GM19467 (cell line): Measurements from ENCODE around the gene CCND3.
"Not testable (repeated sequence)": the region's sequence is repeated elsewhere in the genome, so short reads cannot be mapped to it uniquely, and the experiment has no call there.

Experiments used
- ATAC-seq: cut with Tn5 transposase; IDR thresholded peaks from one replicate; pipeline ENCODE4 v1.9.1; 2021; ENCODE audit warnings: mild to moderate bottlenecking, moderate library complexity; ENCODE audit not compliant: unreplicated experiment

The CCND3 gene

DNA sequence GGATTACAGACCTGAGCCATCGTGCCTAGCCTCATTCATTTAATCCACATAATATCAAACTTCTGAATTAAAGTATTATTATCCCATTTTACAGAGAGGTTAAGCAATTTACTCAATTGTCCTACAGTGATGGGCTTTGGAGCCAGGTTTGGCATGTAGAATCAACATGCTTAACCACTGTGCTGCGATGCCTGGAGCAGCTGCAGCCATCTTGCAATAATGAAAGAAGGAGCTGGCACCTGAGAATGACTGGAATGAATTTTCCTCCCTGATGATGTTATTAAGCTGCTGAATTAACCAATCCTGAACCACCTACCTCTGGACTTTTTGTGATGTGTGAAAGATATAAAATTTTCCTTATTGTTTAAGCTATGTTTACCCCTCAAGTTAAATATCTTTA, 13.1 kb upstream of the CCND3 start:
- ATAC-seq, result no peak

DNA sequence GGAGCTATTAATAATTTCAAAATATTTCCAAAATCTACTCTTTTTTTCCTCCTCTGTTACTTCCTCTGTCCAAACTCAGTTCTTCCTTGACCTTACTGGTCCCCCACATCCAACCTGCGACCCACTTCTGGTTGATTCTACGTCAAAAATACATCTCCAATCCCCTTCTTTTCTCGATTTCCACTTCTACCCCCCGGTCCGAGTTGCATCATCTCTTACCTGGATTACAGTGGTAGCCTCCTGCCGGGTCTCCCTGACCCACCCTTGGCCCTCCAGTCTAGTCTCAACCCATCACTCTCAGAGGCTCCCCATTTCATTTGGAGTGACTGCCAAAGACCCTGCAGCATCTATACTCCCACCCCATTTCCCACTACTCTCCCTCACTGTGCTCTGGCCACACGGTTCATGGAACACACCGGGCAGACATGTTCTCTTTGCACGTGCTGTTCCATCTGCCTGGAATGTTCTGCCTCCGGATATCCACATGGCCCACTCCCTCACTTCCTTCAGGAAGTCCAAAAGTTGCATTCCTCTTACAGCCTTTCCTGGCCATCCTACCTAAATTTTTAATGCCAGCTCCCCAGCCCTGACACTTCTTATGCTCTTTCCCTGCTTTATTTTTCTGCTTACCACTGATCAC, 6.1 kb upstream of the CCND3 start:
- ATAC-seq, result no peak

DNA sequence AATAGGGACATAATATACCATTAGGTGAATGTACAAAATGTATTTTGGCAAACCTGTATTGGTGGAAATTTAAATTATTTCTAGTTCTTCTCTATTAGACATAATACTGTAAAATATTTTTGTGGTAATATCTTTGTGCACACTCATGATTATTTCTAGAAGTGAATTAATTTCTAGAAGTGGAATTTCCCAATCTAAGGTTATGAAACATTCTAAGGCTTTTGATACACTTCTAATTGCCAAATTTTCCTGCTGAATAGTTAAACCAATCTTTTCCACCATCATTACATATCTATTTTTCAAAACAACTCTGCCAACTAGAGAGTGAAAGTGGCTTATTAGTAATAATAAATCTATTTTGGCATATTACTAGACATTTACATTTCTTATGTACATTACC, 1.8 kb upstream of the CCND3 start:
- no peak for ATAC-seq

DNA sequence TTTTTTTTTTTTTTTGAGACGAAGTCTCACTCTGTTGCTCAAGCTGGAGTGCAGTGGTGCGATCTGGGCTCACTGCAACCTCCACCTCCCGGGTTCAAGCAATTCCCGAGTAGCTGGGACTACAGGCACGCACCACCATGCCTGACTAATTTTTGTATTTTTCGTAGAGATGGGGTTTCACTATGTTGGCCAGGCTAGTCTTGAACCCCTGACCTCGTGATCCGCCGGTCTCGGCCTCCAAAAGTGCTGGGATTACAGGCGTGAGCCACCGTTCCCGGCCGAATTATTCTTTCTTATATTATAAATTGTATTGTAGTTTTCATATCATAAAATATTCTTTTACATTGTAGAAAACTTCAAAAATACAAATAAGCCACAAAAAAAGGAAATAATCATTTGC, 1.3 kb upstream of the CCND3 start:
- not testable (repeated sequence) for ATAC-seq

DNA sequence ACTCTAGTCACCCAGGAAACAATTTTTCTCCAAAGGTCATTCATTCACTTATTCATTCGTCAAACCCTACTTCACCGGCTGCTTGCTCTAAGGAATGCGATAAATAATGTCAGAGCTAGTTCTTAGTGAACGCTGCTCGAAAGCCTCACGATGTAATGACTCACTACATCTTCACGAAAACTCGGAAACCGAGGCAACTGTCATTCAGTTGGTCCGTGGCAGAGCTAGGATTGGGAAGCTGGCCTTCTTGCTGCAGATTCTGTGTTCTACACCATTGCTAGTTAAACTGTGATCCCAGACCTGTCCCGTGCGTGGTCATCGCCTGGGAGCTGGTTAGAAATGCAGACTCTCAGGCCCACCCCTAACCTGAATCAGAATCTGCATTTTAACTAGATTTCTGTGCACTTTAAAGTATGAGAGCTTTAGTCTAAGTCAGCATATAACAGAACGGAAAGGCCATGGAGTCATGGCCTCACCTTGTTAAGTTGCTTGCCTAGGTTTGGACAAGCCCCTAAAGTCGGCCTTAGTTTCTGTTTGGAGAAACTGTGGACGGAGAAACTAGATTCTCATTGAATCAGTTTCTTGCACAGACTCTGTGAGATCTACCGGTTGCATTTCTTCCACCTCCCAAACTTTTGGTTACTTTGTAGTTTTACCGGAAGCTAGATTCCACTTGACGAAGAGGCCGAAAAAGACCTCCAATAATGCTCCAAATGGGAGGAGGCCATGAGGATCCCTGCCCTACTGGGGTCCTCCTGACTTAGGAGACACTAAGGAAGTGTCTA, 651 bp upstream of the CCND3 start:
- ATAC-seq, result no peak

DNA sequence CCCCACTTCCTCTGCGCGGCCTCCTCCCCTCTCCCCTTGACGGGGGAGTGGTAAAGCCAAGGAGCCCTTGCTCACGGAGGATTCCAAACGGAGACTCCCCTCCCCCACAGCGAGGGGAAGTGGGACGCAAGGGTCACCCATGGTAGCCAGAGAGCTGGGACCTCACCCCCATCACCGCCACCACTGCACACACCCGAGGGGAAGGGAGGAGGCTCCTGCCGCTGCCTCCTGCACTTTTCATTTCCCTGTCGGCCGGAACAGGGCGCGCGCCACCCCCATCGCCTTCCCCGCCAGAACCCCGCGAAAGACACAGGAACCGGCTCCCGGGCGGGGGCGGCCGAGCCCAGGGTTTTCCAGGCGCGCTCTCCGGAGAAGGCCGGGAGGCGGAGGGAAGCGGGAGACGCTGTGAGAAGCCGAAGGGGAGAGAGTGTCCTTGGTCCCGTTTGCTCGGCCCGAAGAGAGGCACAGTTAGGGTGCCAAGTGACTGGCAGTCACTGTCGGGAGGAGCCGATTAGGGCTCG, 789 bp downstream of the CCND3 start:
- ATAC-seq, result no peak

DNA sequence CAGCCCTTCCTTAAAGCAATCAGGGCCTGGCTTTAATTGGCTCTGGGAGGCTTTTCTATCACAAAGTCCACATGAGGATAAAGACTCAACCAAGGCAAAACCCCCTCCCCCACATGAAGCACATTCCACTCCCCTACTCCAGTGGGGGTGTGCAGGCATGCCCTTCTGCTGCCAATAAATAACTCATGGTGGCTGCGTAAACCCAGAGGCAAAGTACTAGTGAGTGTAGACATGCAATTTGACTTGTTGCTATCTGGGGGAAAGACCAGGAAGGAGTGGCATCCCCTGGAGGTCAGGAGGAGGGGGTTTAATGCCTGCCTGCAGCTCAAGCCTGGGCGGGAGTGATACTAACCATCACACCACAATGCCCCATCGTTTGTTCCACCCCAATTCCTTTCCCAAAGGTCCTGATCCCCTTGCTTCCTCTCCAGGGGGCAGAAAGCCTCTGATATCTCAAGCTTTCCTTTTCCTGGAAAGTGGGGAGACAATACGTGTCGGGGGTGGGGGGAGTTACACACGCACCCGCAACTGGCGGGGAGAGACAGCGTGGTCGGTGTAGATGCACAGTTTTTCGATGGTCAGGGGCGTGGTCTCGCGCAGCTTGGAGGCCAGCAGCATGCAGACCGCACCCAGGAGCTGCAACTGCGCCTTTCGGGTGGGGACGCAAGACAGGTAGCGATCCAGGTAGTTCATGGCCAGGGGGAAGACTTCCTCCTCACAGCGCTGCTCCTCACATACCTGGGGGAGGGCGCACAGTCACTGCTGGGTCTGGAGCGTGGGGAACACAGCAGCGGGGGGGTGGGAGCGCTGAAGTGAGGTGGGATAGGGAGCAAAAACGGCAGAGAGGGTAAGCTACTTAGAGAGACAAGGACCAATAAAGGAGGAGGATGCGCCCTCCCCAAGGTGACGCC, 1.5 kb downstream of the CCND3 start:
- ATAC-seq, result no peak

DNA sequence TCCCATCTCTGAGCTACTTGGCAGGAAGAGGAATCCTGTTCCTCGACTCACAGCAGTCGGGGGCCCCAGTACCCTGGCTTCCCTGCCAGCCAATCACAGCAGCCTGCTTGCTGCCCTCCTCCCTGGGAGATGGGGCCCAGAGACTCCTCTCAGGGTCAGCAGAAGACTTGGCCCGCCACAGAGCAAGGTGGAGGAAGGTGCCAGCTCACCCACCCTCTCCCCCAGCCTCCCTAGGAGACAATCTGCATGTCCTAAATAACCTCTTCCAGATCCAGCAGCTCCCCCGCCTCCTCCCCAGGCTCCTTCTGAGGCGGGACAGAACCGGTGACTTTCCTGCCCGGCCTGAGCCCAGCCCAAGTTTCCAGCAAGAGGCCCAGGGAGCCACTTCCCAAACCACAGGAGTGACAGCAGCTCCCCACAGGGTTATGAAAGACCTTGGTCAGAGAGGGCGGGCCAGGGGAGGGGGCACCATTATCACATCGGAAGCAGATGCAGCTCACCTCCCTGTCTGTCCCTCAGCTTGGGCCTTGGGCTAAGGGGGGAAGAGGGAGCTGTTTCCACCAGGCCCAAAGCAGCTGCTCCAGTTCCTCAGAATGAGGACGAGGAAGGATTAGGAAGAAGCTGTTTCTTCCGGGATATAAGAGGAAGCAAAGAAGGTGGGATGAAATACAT, 2.3 kb downstream of the CCND3 start:
- ATAC-seq, result no peak

DNA sequence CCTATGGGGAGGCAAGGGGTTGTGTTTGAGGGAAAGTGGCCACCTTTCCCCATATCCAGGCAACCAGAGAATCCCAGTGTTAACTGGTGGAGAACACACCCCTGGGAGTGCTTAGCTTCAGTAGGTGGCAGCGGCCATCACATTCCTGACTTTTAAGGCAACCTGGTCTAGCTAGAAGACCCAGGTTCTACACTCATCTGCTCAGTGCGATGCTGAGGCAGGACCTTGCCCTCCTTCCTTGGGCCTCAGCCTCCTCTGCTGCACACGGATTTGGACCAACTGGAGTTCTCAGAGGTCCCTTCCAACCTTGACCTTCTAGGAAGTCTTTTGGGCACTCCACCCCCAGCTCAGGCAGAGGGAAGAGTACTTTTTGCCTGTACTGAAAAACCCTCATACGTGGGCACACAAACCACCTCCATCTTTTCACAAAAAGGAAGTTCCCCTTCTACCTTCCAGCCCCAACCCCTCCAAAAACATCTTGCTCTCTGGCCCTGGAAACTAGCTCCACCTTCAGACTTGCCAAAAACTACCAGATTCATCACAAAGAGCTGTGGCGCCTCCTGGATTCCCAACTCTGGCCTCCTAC, 2.9 kb downstream of the CCND3 start:
- ATAC-seq, result no peak

DNA sequence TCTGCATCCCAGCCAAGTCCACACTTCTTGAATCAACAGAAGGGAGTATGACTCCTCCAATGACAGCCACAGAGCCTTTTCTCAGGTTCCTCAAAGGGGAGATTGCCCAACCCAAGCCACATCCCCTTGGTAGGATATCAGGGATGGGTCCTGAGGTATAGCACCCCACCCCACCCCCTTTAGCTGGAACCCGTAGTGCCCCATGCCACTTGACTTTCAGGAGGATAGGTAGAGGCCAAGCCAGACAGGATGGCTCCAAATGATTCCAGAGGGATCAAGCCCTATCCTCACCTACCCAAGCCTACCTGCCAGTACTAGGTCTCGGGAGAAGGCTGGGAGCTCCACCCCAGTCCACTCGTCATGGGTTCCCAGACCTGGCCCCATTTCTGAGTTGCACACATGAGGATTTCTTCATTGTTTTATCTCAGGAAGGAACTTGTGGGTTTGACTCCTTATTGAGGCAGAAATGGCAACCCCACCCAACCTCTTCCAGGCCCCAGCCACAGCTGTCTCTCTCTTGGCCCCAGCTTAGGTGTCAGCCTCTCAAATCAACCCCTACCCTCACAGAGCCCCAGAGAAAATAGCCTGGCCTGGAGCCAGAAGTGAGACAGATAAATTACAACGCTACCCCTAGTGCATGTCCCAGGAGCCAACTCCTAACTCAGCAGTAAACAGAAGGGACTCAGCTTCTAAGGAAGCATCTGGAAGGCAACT, 3.6 kb downstream of the CCND3 start:
- no peak for ATAC-seq

DNA sequence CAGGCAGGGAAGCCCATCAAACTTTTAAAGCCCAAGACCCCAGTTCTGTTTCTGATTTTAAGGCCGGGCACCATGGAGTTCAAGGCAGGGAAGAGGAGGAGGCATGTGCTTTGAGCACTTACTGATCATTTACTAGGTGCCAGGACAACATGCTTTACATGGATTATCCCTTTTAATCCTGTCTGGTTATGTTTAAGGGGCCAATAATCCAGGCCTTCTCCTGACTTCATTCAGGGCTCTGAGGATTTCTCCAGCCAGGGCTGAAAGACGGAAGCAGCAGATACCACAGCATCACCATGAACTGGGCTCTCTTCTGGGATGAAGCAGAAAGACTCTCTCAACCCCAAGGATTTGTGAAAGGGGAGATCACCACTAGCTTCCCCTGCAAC, 4.1 kb downstream of the CCND3 start:
- ATAC-seq, result no peak

DNA sequence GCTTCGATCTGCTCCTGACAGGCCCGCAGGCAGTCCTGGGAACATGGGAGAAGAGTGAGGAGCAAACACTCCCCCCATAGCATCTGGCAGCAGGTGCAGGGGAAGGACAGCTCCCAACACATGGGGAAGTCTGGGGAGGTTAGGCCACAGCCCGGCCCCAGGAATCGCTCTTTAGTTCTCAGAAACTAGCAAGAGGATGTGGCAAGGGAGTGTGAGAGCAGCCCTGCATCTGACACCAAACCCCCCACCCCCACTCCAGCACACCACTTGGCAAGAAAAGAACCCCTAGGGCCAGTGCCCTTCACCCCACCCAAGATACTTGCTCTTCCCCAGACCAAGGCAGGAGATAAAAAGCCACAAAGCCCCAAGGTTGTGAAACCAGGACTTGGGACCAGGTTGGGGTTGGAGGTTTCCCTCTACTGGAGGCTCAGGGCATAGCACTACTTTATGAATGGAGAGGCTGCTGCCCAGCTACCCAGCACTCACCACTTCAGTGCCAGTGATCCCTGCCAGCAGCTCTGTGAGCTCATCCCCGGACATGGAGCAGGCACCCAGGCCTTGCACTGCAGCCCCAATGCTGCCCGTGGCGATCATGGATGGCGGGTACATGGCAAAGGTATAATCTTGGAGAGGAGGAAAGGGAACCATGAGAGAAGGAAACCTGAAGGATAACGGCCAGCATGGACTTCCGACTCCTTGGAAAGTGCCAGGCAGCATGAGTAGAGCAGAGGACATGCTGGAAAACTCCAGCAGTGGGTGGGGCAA, 5.4 kb downstream of the CCND3 start:
- ATAC-seq, result no peak

DNA sequence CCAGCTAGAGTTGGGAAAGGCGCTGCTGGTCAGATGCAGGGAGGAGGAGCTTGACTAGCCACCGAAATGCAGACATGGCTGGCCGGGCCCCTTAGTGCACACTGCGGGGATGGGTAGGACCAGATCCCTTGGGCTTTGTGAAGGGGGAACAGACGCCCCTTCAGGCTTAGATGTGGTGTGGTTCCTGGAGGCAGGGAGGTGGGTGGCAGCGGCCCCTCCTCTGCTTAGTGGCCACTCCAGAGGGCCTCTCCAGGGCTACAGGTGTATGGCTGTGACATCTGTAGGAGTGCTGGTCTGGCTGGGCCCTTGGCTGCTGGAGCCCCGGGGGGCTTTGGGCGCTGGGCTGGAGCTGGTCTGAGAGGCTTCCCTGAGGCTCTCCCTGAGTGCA, 5.9 kb downstream of the CCND3 start:
- ATAC-seq, result no peak

DNA sequence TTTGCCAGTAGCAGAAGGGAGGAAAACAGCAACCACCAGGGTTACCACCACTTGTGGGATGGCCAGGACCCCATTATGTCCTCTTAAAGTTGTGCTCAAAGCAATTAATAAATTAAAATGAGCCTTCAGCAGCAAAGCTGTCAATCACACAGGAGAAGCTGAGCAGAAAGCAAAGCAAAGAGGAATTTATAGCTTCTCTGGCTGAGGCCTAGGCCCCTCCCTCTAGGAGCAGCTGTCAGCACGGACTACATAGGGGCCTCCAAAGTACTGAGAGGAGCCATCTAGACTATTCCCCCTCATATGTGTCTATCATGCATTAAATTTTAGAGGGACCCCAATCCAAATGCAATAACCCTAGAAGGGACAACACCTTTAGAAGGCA, 6.4 kb downstream of the CCND3 start:
- ATAC-seq, result no peak

DNA sequence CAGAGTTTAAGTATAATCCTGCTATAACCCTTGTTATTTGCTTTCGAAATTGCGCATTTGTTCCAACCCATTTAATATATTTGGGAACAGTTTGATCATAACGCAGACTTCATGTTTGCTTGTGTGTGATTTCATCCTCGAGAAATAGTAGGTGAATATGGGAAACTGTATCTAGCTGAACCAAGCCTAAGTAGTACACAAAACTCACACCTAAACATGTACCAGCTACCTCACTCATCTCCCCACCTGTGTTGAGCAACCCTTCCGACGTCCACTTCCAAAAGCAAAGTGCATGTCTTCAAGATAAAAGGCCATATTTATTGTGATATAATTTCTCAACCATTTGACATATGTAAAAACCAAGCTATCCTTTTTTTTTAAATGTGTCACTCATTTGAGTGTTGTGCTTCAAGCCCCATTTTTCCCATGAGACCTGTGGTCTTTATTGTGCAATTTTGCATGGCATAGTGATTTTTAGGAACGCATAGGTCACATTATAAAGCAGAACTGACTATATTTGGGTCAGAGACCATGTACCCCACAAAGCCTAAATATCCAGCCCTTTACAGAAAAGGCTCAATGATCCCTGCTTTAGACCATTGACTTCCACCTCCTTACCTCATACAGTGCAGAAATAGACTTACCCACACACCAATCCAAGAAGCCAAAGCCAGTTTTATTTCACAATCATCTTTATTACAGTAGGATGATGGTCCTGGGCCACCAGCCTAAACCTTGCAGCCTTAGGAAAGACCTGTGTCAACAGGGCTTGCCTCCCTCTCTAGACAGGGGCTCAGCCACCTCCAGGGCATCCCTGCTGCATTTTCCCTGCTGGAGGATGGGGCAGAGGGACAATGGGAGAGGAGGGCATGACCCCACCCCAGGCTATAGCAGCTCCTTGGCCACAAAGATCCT, 7.1 kb downstream of the CCND3 start:
- ATAC-seq, result no peak

DNA sequence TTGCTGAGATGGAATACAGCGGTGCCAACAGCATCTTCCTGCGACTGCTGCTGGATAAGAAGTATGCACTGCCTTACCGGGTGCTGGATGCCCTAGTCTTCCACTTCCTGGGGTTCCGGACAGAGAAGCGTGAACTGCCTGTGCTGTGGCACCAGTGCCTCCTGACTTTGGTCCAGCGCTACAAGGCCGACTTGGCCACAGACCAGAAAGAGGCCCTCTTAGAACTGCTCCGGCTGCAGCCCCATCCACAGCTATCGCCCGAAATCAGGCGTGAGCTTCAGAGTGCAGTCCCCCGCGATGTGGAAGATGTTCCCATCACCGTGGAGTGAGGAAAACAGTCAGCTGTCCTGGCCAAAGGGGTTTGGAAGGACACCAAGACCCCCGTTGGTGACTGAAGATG, 9.2 kb downstream of the CCND3 start:
- no peak for ATAC-seq

DNA sequence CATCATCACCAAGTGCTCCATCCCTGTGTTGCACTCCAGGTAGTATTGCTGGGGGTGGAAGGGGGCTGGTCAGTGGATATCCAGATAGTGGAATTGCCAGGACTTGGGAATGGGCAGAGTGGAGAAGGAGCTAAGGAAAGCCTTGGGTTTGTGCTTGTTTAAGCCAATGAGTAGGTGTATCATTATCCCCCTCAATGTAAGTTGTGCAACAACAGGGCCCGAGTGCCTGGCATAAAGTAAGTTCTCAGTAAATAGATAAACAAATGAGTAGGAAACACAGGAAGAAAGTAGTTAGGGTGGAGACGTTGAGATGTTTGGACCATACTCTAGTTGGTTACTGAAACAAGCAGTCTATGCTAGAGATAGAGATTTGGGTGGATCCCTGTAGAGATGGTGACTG, 9.8 kb downstream of the CCND3 start:
- no peak for ATAC-seq

DNA sequence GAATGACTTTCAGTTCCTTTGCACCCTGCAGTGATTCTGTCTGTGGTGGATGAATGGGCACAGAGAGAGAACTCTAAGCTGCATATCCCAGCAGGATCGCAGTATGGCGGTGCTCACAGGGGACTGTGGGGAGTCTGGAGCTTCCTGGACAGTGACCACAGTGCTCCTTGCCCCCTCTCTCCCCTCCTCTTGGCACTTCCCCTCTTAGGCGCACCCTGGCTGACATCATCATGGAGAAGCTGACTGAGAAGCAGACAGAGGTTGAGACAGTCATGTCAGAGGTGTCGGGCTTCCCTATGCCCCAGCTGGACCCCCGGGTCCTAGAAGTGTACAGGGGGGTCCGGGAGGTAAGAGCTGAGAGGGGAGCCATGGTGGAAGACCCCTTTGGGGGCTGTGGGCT, 11.7 kb downstream of the CCND3 start:
- ATAC-seq, result no peak
